ENCODE data around the gene SH3BGRL2.
"Not testable (repeated sequence)": the region's sequence is repeated elsewhere in the genome, so short reads cannot be mapped to it uniquely, and the experiment has no call there.

Gene SH3BGRL2

DNA sequence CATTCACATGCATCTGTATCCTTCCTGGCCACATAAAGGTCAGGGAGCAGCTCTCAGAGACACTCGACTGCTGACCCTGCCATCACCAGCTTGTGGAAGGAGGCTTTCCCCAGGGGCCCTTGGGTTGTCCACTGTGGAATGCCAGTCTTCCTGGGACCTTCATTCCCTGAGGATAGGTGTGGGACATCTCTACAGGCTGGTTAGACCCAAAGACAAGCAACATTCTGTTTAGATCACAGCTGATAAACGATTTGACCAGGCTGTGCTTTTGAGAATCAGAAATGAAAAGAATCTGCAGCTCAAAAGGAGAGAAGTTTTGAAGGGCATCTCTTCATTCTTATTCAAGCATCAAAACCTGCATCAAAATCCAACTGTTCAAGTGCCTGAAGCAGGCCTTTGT is 18.2 kb upstream of the SH3BGRL2 start:
- no peak overlapping the region for H3K4me3 ChIP-seq (replicated peaks in 1 of 2; ENCODE audit: low read depth in 2 of 2, low read length in 2 of 2)
- no peak for DNase-seq (ENCODE audit: low read depth in 2 of 2)
- TF ChIP-seq, protein P1, sequence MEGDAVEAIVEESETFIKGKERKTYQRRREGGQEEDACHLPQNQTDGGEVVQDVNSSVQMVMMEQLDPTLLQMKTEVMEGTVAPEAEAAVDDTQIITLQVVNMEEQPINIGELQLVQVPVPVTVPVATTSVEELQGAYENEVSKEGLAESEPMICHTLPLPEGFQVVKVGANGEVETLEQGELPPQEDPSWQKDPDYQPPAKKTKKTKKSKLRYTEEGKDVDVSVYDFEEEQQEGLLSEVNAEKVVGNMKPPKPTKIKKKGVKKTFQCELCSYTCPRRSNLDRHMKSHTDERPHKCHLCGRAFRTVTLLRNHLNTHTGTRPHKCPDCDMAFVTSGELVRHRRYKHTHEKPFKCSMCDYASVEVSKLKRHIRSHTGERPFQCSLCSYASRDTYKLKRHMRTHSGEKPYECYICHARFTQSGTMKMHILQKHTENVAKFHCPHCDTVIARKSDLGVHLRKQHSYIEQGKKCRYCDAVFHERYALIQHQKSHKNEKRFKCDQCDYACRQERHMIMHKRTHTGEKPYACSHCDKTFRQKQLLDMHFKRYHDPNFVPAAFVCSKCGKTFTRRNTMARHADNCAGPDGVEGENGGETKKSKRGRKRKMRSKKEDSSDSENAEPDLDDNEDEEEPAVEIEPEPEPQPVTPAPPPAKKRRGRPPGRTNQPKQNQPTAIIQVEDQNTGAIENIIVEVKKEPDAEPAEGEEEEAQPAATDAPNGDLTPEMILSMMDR (IDR thresholded peaks at IDR 0.05; ENCODE audit: low read depth, low read length): no peak

DNA sequence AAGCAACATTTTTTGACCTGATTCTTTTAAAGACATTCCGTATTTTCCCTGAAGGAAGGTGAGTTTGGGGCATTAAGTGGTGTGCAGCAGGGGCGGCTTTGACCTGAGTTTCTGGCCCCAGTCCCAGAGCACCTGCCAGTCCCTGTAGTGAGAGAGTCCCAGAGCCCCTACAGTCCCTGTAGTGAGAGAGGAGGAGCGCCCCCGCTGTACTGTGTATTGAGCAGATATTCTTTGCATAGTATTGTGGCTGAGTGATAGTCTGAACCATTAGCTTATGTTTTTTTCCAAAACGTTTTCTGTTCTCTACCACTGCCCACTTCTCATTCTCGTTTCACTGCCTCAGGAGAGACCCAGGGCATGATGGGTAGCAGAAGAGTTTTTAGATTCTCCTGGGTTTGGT is 17.2 kb upstream of the SH3BGRL2 start:
- H3K4me3 ChIP-seq (replicated peaks in 1 of 2; ENCODE audit: low read depth in 2 of 2, low read length in 2 of 2): no peak overlapping the region
- TF ChIP-seq, protein P1 (IDR thresholded peaks at IDR 0.05; ENCODE audit: low read depth, low read length): no peak
- DNase-seq (ENCODE audit: low read depth in 2 of 2): no peak

DNA sequence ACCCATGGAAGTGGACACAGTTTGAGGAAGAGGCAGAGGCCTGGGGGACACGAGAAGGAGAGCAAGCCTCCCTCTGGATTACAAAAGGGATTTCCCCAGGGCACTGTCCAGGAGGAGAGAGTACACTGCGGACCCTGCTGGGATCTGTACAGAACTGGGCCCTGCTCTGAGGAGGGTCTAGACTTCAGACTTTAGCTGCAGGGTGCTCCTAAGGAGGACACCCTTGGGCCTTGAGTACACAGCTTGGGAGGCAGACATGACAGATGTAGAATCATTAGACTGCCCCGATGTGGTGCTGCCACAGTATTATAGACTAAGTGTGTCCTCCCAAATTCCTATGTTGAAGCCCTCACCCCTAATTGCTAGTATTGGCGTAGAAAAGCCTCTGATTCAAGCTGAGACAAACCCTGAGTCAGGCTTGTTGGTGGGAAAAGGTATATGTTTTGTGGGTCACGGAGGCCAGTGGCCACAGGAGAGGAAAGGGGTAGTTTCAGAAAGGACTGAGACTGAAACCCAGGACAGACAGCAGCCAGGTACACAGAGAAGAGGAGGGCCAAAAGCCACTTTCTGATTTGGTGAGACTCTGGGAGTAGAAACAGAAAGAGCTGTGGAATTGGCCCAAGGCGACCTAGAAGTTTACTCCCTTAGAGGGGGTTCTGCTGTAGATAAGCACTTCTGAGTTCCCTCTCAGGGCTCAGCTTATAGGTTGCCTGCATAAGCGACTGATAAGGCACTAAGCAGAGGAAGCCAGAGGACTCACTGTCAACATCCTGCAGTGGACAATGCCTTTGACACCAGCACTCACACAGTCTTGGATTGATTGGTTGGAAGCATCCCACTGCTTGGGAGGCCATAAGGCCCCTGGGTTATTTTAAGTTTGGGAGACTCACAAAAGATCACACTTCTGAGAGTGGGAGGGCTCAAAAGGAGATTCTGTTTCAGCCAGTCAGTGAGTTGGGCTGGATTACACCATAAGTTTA is 16.5 kb upstream of the SH3BGRL2 start:
- DNase-seq (ENCODE audit: low read depth in 2 of 2): peak in 1 of 2 donors; percentile 5
- no peak overlapping the region for H3K4me3 ChIP-seq (replicated peaks in 1 of 2; ENCODE audit: low read depth in 2 of 2, low read length in 2 of 2)
- TF ChIP-seq, protein P1 (IDR thresholded peaks at IDR 0.05; ENCODE audit: low read depth, low read length): no peak

DNA sequence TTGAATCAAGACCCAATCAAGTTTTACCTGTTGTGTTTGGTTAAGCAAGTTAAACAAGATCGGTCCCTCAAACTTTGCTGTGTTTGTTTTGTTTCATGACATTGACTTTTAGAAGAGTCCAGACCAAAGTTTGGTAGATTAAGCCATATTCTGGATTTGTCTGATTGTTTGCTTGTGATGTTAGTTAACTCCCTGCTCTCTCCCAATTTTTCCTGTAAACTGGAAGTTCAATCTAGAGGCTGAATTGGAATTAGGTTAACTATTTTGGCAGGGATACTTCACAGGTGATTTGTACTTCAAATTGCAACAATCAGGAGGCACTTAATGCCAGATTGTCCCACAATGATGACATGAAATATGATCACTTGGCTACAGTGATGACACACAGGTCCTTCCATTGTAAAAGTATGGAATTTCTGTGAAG is 13.6 kb upstream of the SH3BGRL2 start:
- no peak overlapping the region for H3K4me3 ChIP-seq (replicated peaks in 1 of 2; ENCODE audit: low read depth in 2 of 2, low read length in 2 of 2)
- TF ChIP-seq, protein P1 (IDR thresholded peaks at IDR 0.05; ENCODE audit: low read depth, low read length): no peak
- DNase-seq (ENCODE audit: low read depth in 2 of 2): no peak

DNA sequence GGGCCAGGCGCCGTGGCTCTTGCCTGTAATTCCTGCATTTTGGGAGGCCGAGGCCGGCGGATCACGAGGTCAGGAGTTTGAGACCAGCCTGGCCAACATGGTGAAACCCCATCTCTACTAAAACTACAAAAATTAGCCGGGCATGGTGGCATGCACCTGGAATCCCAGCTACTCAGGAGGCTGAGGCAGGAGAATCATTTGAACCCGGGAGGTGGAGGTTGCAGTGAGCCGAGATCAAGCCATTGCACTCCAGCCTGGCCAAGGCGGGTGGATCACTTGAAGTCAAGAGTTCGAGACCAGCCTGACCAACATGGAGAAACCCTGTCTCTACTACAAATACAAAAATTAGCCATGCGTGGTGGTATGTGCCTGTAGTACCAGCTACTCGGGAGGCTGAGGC is 12.7 kb upstream of the SH3BGRL2 start:
- DNase-seq (ENCODE audit: low read depth in 2 of 2); H3K4me3 ChIP-seq (replicated peaks in 1 of 2; ENCODE audit: low read depth in 2 of 2, low read length in 2 of 2): not testable (repeated sequence)

DNA sequence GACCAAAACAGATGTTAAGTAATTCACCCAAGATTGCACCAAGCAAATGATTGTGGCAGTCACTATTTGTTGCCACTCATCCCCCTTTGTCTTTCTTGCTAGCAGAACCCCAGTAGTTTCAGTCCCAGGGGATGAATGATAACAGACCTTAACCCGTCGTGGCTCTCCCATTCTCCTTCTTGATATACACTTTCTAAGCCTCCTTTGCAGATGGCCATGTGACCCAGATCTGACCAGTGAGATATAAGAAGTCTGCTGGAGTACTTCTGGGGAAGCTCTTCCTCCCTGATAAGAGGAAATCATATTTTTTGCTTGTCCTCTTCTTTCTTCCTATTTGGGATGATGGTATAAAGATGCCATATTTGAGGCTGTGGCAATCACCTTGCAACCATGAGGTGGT is 9.6 kb upstream of the SH3BGRL2 start:
- no peak overlapping the region for H3K4me3 ChIP-seq (replicated peaks in 1 of 2; ENCODE audit: low read depth in 2 of 2, low read length in 2 of 2)
- TF ChIP-seq, protein P1 (IDR thresholded peaks at IDR 0.05; ENCODE audit: low read depth, low read length): no peak
- DNase-seq (ENCODE audit: low read depth in 2 of 2): no peak

DNA sequence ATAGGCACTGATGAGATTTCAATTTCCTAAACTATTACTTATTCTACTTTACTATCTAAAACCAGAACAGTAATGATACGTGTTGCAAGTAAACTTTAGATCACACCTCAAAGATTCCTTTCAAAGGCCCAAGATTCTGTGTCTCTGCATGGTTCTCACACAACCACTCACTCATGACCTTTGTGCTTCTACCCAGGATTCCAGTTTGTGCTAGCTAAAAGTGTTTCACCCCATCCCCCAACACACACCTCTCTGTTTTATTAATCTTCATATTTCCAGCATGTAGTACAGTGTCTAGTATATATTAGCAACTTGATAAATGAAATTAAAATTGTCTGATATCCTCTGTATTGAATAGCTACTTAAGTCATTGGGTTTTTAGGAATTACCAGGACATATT is 8.8 kb upstream of the SH3BGRL2 start:
- no peak for DNase-seq (ENCODE audit: low read depth in 2 of 2)
- H3K4me3 ChIP-seq (replicated peaks in 1 of 2; ENCODE audit: low read depth in 2 of 2, low read length in 2 of 2): no peak overlapping the region
- TF ChIP-seq, protein P1 (IDR thresholded peaks at IDR 0.05; ENCODE audit: low read depth, low read length): no peak
